Vagina (tissue), 2 donors: ENCODE results near the gene TTF2. TPM values are rescaled to one million over a fixed set of nuclear protein-coding genes. Genes with fewer than 3 reads are reported as not detected.

ENCODE experiments used
- DNase-seq, 2 donors: peaks; one replicate each; pipeline ENCODE4 v3.0.0-alpha.2; 2017; ENCODE audit errors: extremely low spot score in 2 of 2
- H3K27ac ChIP-seq: fragments of 200-600 bp; sonication (generic); one replicate; pipeline ENCODE4 v1.5.1; 2019
- H3K27me3 ChIP-seq: fragments of 200-600 bp; sonication (generic); one replicate; pipeline ENCODE4 v1.5.1; 2019
- H3K36me3 ChIP-seq, 2 donors: fragments of 200-600 bp; sonication (generic); one replicate each; pipeline ENCODE4 v1.5.1; 2017 to 2019
- H3K4me1 ChIP-seq: fragments of 200-600 bp; sonication (generic); one replicate; pipeline ENCODE4 v1.5.1; 2019
- H3K4me3 ChIP-seq, 2 donors: fragments of 200-600 bp; sonication (generic); 1 replicate in 1 of 2; 2 replicates in 1 of 2; pipeline ENCODE4 v1.5.1; 2016 to 2019
- H3K9me3 ChIP-seq: fragments of 200-600 bp; sonication (generic); one replicate; pipeline ENCODE4 v1.5.1; 2019
- CTCF ChIP-seq, 3 experiments: fragments of 450-650 bp in 2 of 3; fragments of 200-600 bp in 1 of 3; sonication (generic) in 1 of 3; IDR thresholded peaks; one replicate each; pipeline ENCODE4 v1.5.1; 2017 to 2019; ENCODE audit warnings: antibody characterized with exemption in 3 of 3, mild to moderate bottlenecking in 2 of 3, moderate library complexity in 2 of 3
- POLR2A ChIP-seq, 2 donors: fragments of 450-650 bp; IDR thresholded peaks; one replicate each; pipeline ENCODE4 v1.6.1; 2017; ENCODE audit warnings: antibody characterized with exemption in 2 of 2, mild to moderate bottlenecking in 2 of 2, moderate library complexity in 2 of 2
- POLR2AphosphoS5 ChIP-seq, 2 donors: sonication (generic); formaldehyde crosslinking; IDR thresholded peaks; one replicate each; pipeline ENCODE4 v1.9.0; 2017; ENCODE audit warnings: antibody characterized with exemption in 2 of 2, mild to moderate bottlenecking in 2 of 2, low read depth in 1 of 2; ENCODE audit not compliant: insufficient read depth in 1 of 2
- intact Hi-C: fragments of 100-400 bp; cut with DNase I; formaldehyde crosslinking; loops from one replicate; pipeline ENCODE4 v1.15.1; 2023
- total RNA-seq: library from RNA; depleted of rRNA; stranded (reverse); fragments of >200 nt; gene quantifications from one replicate; pipeline ENCODE4 v1.2.3, GENCODE V29; 2016

The TTF2 gene
- total RNA-seq, 1 donor from 2014 or later = 7.6 TPM

- Histone ChIP-seq H3K4me1 (peaks cover 21% of the 10 kb centered on the region), H3K27ac (no peak overlapping the region), H3K4me3 (no peak overlapping the region), H3K36me3 (no peaks in the 10 kb centered on the region), H3K9me3 (no peaks in the 10 kb centered on the region), H3K27me3 (no peaks in the 10 kb centered on the region)
- intact Hi-C loops = no loop called here
- TF ChIP-seq POLR2AphosphoS5 (IDR thresholded peaks at IDR 0.05; ENCODE audit: insufficient read depth in 1 of 2, low read depth in 1 of 2) (no peak), POLR2A (IDR thresholded peaks at IDR 0.05) (no peak), CTCF (IDR thresholded peaks at IDR 0.05) (no peak)
- DNase-seq = no peak
These were observed 83.7 kb downstream of the TTF2 start for GRCh38 chr1:117143871-117144270.

GRCh38 chr1:117146072-117146471, 85.9 kb downstream of the TTF2 start:
- Histone ChIP-seq H3K9me3 (no peaks in the 10 kb centered on the region), H3K27ac (no peak overlapping the region), H3K4me1 (peaks cover 21% of the 10 kb centered on the region), H3K36me3 (no peaks in the 10 kb centered on the region), H3K4me3 (no peak overlapping the region), H3K27me3 (no peaks in the 10 kb centered on the region)
- intact Hi-C loops = no loop called here
- no peak for DNase-seq
- TF ChIP-seq CTCF (IDR thresholded peaks at IDR 0.05) = no peak
- TF ChIP-seq POLR2A (IDR thresholded peaks at IDR 0.05) = no peak
- TF ChIP-seq POLR2AphosphoS5 (IDR thresholded peaks at IDR 0.05; ENCODE audit: insufficient read depth in 1 of 2, low read depth in 1 of 2) = no peak

GRCh38 chr1:117146575-117147340, 86.6 kb downstream of the TTF2 start:
- no peaks in the 10 kb centered on the region for H3K27me3 ChIP-seq
- no peaks in the 10 kb centered on the region for H3K36me3 ChIP-seq
- no peak overlapping the region for H3K4me3 ChIP-seq
- H3K4me1 ChIP-seq = peaks cover 21% of the 10 kb centered on the region
- TF ChIP-seq CTCF (IDR thresholded peaks at IDR 0.05) (no peak), POLR2A (IDR thresholded peaks at IDR 0.05) (no peak), POLR2AphosphoS5 (IDR thresholded peaks at IDR 0.05; ENCODE audit: insufficient read depth in 1 of 2, low read depth in 1 of 2) (no peak)
- no peak overlapping the region for H3K27ac ChIP-seq
- no peak for DNase-seq
- intact Hi-C loops = no loop called here
- H3K9me3 ChIP-seq = no peaks in the 10 kb centered on the region

- H3K4me1 ChIP-seq = peaks cover 21% of the 10 kb centered on the region
- intact Hi-C loops = no loop called here
- no peak overlapping the region for H3K27ac ChIP-seq
- TF ChIP-seq POLR2A (IDR thresholded peaks at IDR 0.05) (no peak), CTCF (IDR thresholded peaks at IDR 0.05) (no peak), POLR2AphosphoS5 (IDR thresholded peaks at IDR 0.05; ENCODE audit: insufficient read depth in 1 of 2, low read depth in 1 of 2) (no peak)
- no peaks in the 10 kb centered on the region for H3K36me3 ChIP-seq
- no peaks in the 10 kb centered on the region for H3K9me3 ChIP-seq
- H3K4me3 ChIP-seq = no peak overlapping the region
- DNase-seq = no peak
- no peaks in the 10 kb centered on the region for H3K27me3 ChIP-seq
These were observed 87.3 kb downstream of the TTF2 start for GRCh38 chr1:117147341-117147831.
